ENCODE measurements around the gene HGF. TPM values are rescaled to one million over a fixed set of nuclear protein-coding genes. Genes with fewer than 3 reads are reported as not detected.

The HGF gene
- total and polyA plus RNA-seq, 2 of the 13 experiments (the other 11 are each of a cell fraction or from before 2014, with no cell fraction given), result not detected

GRCh38 chr7:81721437-81721836, 48.4 kb downstream of the HGF start (continued):
- TF ChIP-seq SMC3 (IDR thresholded peaks at IDR 0.05; ENCODE audit: low read length) (no peak), HMGXB3 (CRISPR knock-in tag; IDR thresholded peaks at IDR 0.05; ENCODE audit: borderline replicate concordance) (no peak), SSRP1 (CRISPR knock-in tag; IDR thresholded peaks at IDR 0.05) (no peak), TRIM24 (CRISPR knock-in tag; IDR thresholded peaks at IDR 0.05) (no peak), DZIP1 (CRISPR knock-in tag; IDR thresholded peaks at IDR 0.05) (no peak)

- no peak overlapping the region for H3K27ac ChIP-seq (ENCODE audit: extremely low read length, insufficient read depth, low read length)
- H3K4me1 ChIP-seq (ENCODE audit: insufficient read depth, low read length), result no peaks in the 10 kb centered on the region
- no peak for FAIRE-seq
- CTCF ChIA-PET (ENCODE audit: low intra/inter-chr PET ratio, low total read pairs), result no interaction called here
- in situ Hi-C loops (cut with HindIII; ENCODE audit: extremely low pct_ligation_motif_present, low pct_unique_long_range_greater_than_20kb) (no loop called here), intact Hi-C loops (cut with micrococcal nuclease; ENCODE audit: unreplicated experiment) (no loop called here)
- no peak overlapping the region for H3K4me2 ChIP-seq (ENCODE audit: low read depth, low read length)
- no peaks in the 10 kb centered on the region for H4K20me1 ChIP-seq (ENCODE audit: insufficient read depth, low read length)
- no peak for DNase-seq (ENCODE audit: low spot score)
- H3K4me3 ChIP-seq (replicated peaks in 1 of 3; ENCODE audit: insufficient read depth in 1 of 3, low read depth in 2 of 3, low read length in 3 of 3), result no peak overlapping the region
- no peak overlapping the region for H2AFZ ChIP-seq (ENCODE audit: low read length)
- no peaks in the 10 kb centered on the region for H3K27me3 ChIP-seq (ENCODE audit: control insufficient read depth in 1 of 2, insufficient read depth in 2 of 2, low read length in 2 of 2)
- no peaks in the 10 kb centered on the region for H3K36me3 ChIP-seq (replicated peaks in 1 of 2; ENCODE audit: control insufficient read depth in 1 of 2, insufficient read depth in 2 of 2, low read length in 2 of 2)
- no peaks in the 10 kb centered on the region for H3K79me2 ChIP-seq (ENCODE audit: insufficient read depth, low read length)
- no peak overlapping the region for H3K9ac ChIP-seq (ENCODE audit: insufficient read depth, low read depth, low read length)
- no peak for ATAC-seq
- H3K9me3 ChIP-seq (ENCODE audit: low read length), result no peaks in the 10 kb centered on the region
- BruUV-seq (replicated peaks), result no TSS peak
- POLR2A ChIA-PET, result no interaction called here
- TF ChIP-seq RNF2 (conservative IDR thresholded peaks at IDR 0.05; ENCODE audit: low read depth) (no peak), KLF12 (CRISPR knock-in tag; IDR thresholded peaks at IDR 0.05; ENCODE audit: borderline replicate concordance) (no peak), ATF6 (CRISPR knock-in tag; conservative IDR thresholded peaks at IDR 0.05) (no peak), GATAD1 (CRISPR knock-in tag; IDR thresholded peaks at IDR 0.05) (no peak), ZNF513 (CRISPR knock-in tag; conservative IDR thresholded peaks at IDR 0.05) (no peak), TBX2 (CRISPR knock-in tag; IDR thresholded peaks at IDR 0.05; ENCODE audit: borderline replicate concordance) (no peak), TCF7 (IDR thresholded peaks at IDR 0.05; ENCODE audit: low read depth) (no peak)
Measured at GRCh38 chr7:81719865-81720264, 50.0 kb downstream of the HGF start.

Measured in HepG2 (cell line).